Neural cell (in vitro differentiated cells): ENCODE results near the gene PTPRT. TPM values are rescaled to one million over a fixed set of nuclear protein-coding genes. Genes with fewer than 3 reads are reported as not detected.

ENCODE experiments used
- H2AFZ ChIP-seq: fragments of 200-600, 300-800 bp; sonication (generic), shearing (Covaris generic); 2 replicates; pipeline ENCODE4 v1.6.0; 2014; ENCODE audit warnings: low read depth, mild to moderate bottlenecking, antibody characterized with exemption, low read length, moderate library complexity
- H3F3A ChIP-seq: fragments of 200-600 bp; shearing (Covaris generic); 2 replicates; pipeline ENCODE4 v1.6.1; 2016; ENCODE audit warnings: mild to moderate bottlenecking, moderate library complexity, mixed read lengths, antibody characterized with exemption, low read length; ENCODE audit not compliant: insufficient read depth, poor library complexity, severe bottlenecking
- H3K27ac ChIP-seq: fragments of 200-600, 300-800 bp; sonication (generic), shearing (Covaris generic); 2 replicates; pipeline ENCODE4 v1.5.1; 2014; ENCODE audit warnings: mild to moderate bottlenecking, low read length, moderate library complexity
- H3K27me3 ChIP-seq: fragments of 300-800, 200-600 bp; sonication (generic), shearing (Covaris generic); 2 replicates; pipeline ENCODE4 v1.6.0; 2014; ENCODE audit warnings: mild to moderate bottlenecking, low read depth, low read length, moderate library complexity; ENCODE audit not compliant: insufficient read depth
- H3K36me3 ChIP-seq: fragments of 300-800, 200-600 bp; sonication (generic), shearing (Covaris generic); 2 replicates; pipeline ENCODE4 v1.5.1; 2014; ENCODE audit warnings: mild to moderate bottlenecking, antibody characterized with exemption, low read length, moderate library complexity; ENCODE audit not compliant: insufficient read depth
- H3K4me2 ChIP-seq: fragments of 300-800, 200-600 bp; sonication (generic), shearing (Covaris generic); 2 replicates; pipeline ENCODE4 v1.6.0; 2014; ENCODE audit warnings: mild to moderate bottlenecking, low read length
- H3K4me3 ChIP-seq: fragments of 300-800, 200-600 bp; sonication (generic), shearing (Covaris generic); 2 replicates; pipeline ENCODE4 v1.5.1; 2014; ENCODE audit warnings: mild to moderate bottlenecking, low read length, moderate library complexity
- H3K79me2 ChIP-seq: fragments of 200-600 bp; shearing (Covaris generic); replicated peaks from 2 replicates; pipeline ENCODE4 v1.6.0; 2014; ENCODE audit warnings: mild to moderate bottlenecking, low read length, moderate library complexity; ENCODE audit not compliant: insufficient read depth
- H3K9ac ChIP-seq: fragments of 300-800, 200-600 bp; sonication (generic), shearing (Covaris generic); 2 replicates; pipeline ENCODE4 v1.6.1; 2016; ENCODE audit warnings: mild to moderate bottlenecking, low read length, mixed read lengths
- H3K9me2 ChIP-seq: fragments of 200-600 bp; shearing (Covaris generic); 2 replicates; pipeline ENCODE4 v1.6.1; 2016; ENCODE audit warnings: mild to moderate bottlenecking, low read length, mixed read lengths; ENCODE audit not compliant: insufficient read depth
- H3K9me3 ChIP-seq: fragments of 200-600, 300-800 bp; sonication (generic), shearing (Covaris generic); 2 replicates; pipeline ENCODE4 v1.6.1; 2016; ENCODE audit warnings: mild to moderate bottlenecking, mixed run types, low read length, moderate library complexity, mixed read lengths
- H4K20me1 ChIP-seq: fragments of 200-600 bp; shearing (Covaris generic); 2 replicates; pipeline ENCODE4 v1.6.1; 2016; ENCODE audit warnings: mild to moderate bottlenecking, mixed run types; ENCODE audit not compliant: insufficient read depth
- EP300 ChIP-seq: fragments of 450-650 bp; conservative IDR thresholded peaks from 2 replicates; pipeline ENCODE4 v1.6.1; 2014; ENCODE audit warnings: antibody characterized with exemption, mild to moderate bottlenecking, moderate library complexity; ENCODE audit not compliant: poor library complexity, severe bottlenecking
- EZH2 ChIP-seq: fragments of 200-600, 300-800 bp; shearing (Covaris generic), sonication (generic); IDR thresholded peaks from 2 replicates; pipeline ENCODE4 v1.6.1; 2014; ENCODE audit warnings: antibody characterized with exemption, low read length, borderline replicate concordance, mild to moderate bottlenecking; ENCODE audit not compliant: insufficient read depth, poor library complexity, severe bottlenecking
- MXI1 ChIP-seq: fragments of 450-650 bp; conservative IDR thresholded peaks from 2 replicates; pipeline ENCODE4 v1.6.1; 2014; ENCODE audit warnings: antibody characterized with exemption, mild to moderate bottlenecking; ENCODE audit not compliant: poor library complexity, severe bottlenecking
- POLR2AphosphoS5 ChIP-seq: IDR thresholded peaks from 2 replicates; pipeline ENCODE4 v1.6.1; 2012
- RAD21 ChIP-seq: fragments of 450-650 bp; conservative IDR thresholded peaks from 2 replicates; pipeline ENCODE4 v1.6.1; 2014; ENCODE audit warnings: antibody characterized with exemption, mild to moderate bottlenecking, moderate library complexity
- SMC3 ChIP-seq: fragments of 450-650 bp; conservative IDR thresholded peaks from 2 replicates; pipeline ENCODE4 v1.6.1; 2014; ENCODE audit warnings: antibody characterized with exemption, mild to moderate bottlenecking, moderate library complexity; ENCODE audit not compliant: poor library complexity
- TAF1 ChIP-seq: IDR thresholded peaks from 2 replicates; pipeline ENCODE4 v1.6.1; 2012; ENCODE audit warnings: low read depth
- polyA plus RNA-seq: library from polyadenylated mRNA; depleted of rRNA; stranded (reverse); fragments of >200 nt; gene quantifications from 2 replicates; pipeline ENCODE4 v1.2.3, GENCODE V29; 2014
- TF ChIP-seq, protein P1 (sequence below): fragments of 450-650 bp; IDR thresholded peaks from 2 replicates; pipeline ENCODE4 v1.5.1; 2014; ENCODE audit warnings: antibody characterized with exemption, mild to moderate bottlenecking, moderate library complexity; ENCODE audit not compliant: poor library complexity, severe bottlenecking
- TF ChIP-seq, protein P2 (sequence below): IDR thresholded peaks from 2 replicates; pipeline ENCODE4 v1.6.1; 2012; ENCODE audit warnings: borderline replicate concordance

The PTPRT gene
- polyA plus RNA-seq, 1 donor from 2014 or later, result 9.2 TPM

DNA sequence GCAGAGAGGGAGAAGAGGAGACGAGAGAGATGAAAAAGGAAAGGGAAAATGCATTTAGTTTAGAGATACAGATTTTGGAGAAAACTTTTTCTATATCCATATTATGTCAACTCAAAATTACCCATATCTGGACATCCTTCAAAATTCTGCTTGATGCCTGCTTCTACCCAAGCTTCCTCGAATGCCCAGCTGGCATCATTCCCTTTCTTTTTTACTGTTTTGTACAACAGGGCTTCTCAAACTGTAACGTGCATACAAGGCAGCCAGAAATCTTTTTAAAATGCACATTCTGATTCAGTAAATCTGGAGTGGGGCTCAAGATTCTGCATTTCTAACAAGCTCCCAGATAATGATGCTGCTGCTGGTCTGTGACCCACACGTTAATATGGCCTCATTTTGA, 1108.8 kb downstream of the PTPRT start:
- Histone ChIP-seq H3K4me2 (no peak overlapping the region), H3F3A (no peaks in the 10 kb centered on the region), H3K4me3 (no peak overlapping the region), H3K9me2 (no peaks in the 10 kb centered on the region), H3K27me3 (no peaks in the 10 kb centered on the region), H2AFZ (no peak overlapping the region), H3K36me3 (no peaks in the 10 kb centered on the region), H3K9me3 (no peaks in the 10 kb centered on the region), H3K27ac (no peak overlapping the region), H3K79me2 (no peaks in the 10 kb centered on the region), H3K9ac (no peak overlapping the region), H4K20me1 (no peaks in the 10 kb centered on the region)
- TF ChIP-seq RAD21, result no peak
- no peak for TF ChIP-seq TAF1
- TF ChIP-seq SMC3, result no peak
- TF ChIP-seq, protein P1, sequence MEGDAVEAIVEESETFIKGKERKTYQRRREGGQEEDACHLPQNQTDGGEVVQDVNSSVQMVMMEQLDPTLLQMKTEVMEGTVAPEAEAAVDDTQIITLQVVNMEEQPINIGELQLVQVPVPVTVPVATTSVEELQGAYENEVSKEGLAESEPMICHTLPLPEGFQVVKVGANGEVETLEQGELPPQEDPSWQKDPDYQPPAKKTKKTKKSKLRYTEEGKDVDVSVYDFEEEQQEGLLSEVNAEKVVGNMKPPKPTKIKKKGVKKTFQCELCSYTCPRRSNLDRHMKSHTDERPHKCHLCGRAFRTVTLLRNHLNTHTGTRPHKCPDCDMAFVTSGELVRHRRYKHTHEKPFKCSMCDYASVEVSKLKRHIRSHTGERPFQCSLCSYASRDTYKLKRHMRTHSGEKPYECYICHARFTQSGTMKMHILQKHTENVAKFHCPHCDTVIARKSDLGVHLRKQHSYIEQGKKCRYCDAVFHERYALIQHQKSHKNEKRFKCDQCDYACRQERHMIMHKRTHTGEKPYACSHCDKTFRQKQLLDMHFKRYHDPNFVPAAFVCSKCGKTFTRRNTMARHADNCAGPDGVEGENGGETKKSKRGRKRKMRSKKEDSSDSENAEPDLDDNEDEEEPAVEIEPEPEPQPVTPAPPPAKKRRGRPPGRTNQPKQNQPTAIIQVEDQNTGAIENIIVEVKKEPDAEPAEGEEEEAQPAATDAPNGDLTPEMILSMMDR, result no peak
- TF ChIP-seq POLR2AphosphoS5, result no peak
- TF ChIP-seq, protein P2, sequence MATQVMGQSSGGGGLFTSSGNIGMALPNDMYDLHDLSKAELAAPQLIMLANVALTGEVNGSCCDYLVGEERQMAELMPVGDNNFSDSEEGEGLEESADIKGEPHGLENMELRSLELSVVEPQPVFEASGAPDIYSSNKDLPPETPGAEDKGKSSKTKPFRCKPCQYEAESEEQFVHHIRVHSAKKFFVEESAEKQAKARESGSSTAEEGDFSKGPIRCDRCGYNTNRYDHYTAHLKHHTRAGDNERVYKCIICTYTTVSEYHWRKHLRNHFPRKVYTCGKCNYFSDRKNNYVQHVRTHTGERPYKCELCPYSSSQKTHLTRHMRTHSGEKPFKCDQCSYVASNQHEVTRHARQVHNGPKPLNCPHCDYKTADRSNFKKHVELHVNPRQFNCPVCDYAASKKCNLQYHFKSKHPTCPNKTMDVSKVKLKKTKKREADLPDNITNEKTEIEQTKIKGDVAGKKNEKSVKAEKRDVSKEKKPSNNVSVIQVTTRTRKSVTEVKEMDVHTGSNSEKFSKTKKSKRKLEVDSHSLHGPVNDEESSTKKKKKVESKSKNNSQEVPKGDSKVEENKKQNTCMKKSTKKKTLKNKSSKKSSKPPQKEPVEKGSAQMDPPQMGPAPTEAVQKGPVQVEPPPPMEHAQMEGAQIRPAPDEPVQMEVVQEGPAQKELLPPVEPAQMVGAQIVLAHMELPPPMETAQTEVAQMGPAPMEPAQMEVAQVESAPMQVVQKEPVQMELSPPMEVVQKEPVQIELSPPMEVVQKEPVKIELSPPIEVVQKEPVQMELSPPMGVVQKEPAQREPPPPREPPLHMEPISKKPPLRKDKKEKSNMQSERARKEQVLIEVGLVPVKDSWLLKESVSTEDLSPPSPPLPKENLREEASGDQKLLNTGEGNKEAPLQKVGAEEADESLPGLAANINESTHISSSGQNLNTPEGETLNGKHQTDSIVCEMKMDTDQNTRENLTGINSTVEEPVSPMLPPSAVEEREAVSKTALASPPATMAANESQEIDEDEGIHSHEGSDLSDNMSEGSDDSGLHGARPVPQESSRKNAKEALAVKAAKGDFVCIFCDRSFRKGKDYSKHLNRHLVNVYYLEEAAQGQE, result no peak

DNA sequence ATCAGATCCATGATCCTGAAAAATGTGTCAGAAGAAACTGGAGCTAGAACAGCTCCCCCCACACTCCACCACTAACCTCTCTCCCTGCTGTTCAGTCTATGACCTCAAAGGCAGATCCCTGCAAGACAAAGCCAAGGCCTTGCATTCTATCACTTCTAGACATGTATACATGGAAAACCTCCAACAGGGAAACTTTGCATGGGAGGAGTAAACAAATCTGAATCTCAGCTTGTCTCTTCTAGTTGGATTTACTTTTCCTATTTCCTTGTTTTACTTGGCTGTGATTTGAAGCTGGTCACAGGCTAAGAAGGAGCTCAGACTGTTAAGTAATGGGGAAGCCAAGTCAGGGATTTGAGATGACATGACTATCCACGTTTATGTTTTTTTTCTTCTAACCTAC, 1114.8 kb downstream of the PTPRT start:
- H3K4me2 ChIP-seq, result no peak overlapping the region
- H3K79me2 ChIP-seq, result no peaks in the 10 kb centered on the region
- H3K9me3 ChIP-seq, result no peaks in the 10 kb centered on the region
- H3K27me3 ChIP-seq, result no peaks in the 10 kb centered on the region
- H4K20me1 ChIP-seq, result no peaks in the 10 kb centered on the region
- no peak overlapping the region for H2AFZ ChIP-seq
- no peak for TF ChIP-seq MXI1
- no peak for TF ChIP-seq SMC3
- no peaks in the 10 kb centered on the region for H3F3A ChIP-seq
- H3K4me3 ChIP-seq, result no peak overlapping the region
- no peaks in the 10 kb centered on the region for H3K36me3 ChIP-seq
- H3K27ac ChIP-seq, result no peak overlapping the region
- no peaks in the 10 kb centered on the region for H3K9me2 ChIP-seq
- no peak overlapping the region for H3K9ac ChIP-seq

DNA sequence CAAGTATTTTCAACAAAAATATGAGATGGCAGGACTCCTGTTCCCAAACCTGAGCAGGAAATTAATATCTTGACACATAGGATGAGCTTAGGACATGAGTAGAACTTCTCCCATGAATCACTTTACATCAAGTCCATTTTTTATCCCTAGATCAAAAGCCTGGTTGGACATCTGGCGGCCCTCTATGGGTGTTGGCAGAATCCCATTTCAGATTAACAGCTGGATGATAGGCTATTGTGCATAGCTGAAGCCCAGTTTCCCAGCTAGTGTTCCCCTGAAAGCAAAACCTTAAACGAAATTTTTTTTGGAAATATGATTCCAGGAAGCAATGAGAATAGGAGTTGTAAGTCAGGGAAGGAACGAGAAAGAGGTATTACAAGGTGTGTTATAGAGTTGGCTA, 1122.1 kb downstream of the PTPRT start:
- TF ChIP-seq RAD21 (no peak), POLR2AphosphoS5 (no peak), EP300 (no peak), MXI1 (no peak), SMC3 (no peak), EZH2 (no peak), TAF1 (no peak)
- TF ChIP-seq, protein P2, result no peak
- TF ChIP-seq, protein P1, result no peak
- H3K4me2 ChIP-seq, result no peak overlapping the region
- H3K79me2 ChIP-seq, result no peaks in the 10 kb centered on the region
- no peaks in the 10 kb centered on the region for H3K27me3 ChIP-seq
- H3K9me2 ChIP-seq, result no peaks in the 10 kb centered on the region
- H3K36me3 ChIP-seq, result no peaks in the 10 kb centered on the region
- no peaks in the 10 kb centered on the region for H3K9me3 ChIP-seq
- no peak overlapping the region for H2AFZ ChIP-seq
- no peaks in the 10 kb centered on the region for H4K20me1 ChIP-seq
- H3K9ac ChIP-seq, result no peak overlapping the region
- no peak overlapping the region for H3K4me3 ChIP-seq
- H3F3A ChIP-seq, result no peaks in the 10 kb centered on the region
- H3K27ac ChIP-seq, result no peak overlapping the region
